IPS-18c (cell line): Measurements from ENCODE around the gene CRB2.

Experiments
- H3K4me3 ChIP-seq: 2 replicates; pipeline ENCODE4 v1.7.0; 2013; ENCODE audit warnings: low read depth, mild to moderate bottlenecking, low read length, moderate library complexity; ENCODE audit not compliant: insufficient read depth
- H3K9me3 ChIP-seq: one replicate; pipeline ENCODE4 v1.6.1; 2013; ENCODE audit warnings: mild to moderate bottlenecking, low read length, moderate library complexity; ENCODE audit not compliant: control insufficient read depth, insufficient read depth

The CRB2 gene

GRCh38 chr9:123342247-123342646, 13.8 kb upstream of the CRB2 start:
- Histone ChIP-seq H3K4me3 (no peak overlapping the region), H3K9me3 (no peaks in the 10 kb centered on the region)

DNA sequence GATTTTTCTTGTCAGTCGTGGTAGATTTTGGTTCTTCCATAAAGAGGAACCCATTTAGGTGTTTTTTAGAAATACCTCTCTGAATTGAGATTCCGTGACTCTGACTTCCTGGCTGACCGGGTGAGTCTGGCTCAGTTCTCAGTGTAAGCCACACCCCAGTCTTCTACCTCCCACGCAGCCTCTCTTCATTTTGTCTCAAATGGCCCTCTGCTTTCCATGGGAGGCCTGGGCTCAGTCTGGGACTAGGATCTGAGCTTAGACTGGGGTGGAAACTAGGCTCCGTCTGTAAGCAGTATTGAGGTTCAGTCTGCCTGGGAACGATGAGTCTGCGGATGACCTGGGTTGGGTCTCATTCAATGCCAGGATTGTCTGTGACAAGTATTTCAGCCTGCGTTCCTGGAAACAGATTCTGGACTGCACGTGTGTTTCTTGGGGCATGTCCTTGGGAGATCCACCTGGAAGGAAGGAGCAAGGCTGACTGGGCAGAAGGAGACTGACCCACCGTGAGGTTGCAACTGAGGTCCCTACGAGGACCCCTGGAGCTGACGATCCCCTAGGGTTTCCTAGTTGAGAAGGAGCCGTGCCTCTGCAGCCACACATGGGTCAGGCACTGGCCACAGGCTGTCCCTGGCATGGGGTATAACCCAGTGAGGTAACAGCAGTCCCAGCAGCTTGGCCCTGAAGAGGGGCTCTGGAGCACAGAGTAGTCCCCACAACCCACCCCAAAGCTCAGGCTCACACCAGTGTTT, 12.4 kb upstream of the CRB2 start:
- Histone ChIP-seq H3K9me3 (no peaks in the 10 kb centered on the region), H3K4me3 (no peak overlapping the region)

- Histone ChIP-seq H3K9me3 (no peaks in the 10 kb centered on the region), H3K4me3 (no peak overlapping the region)
Observed at GRCh38 chr9:123344192-123344949, 11.6 kb upstream of the CRB2 start.

GRCh38 chr9:123345567-123345955, 10.4 kb upstream of the CRB2 start:
- H3K4me3 ChIP-seq = no peak overlapping the region
- no peaks in the 10 kb centered on the region for H3K9me3 ChIP-seq

DNA sequence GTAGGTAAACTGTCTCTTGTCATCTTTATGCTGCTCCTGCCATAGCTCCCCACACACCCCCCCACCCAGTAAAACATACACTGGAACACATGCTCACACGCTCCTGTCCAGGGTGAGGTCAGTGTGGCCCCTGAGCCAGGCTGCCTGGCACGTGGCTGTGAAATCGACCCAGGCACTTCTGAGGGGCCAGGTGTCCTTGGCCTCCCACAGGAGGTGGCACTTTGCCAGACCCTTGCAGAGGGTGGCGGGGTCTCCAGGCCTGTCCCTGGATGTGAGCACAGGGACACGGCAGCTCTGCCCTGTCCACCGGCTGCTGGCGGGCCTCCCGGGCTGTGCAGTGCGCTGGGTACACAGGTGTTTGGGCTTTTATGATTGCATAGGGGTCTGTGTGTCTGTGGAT, 10.0 kb upstream of the CRB2 start:
- Histone ChIP-seq H3K9me3 (no peaks in the 10 kb centered on the region), H3K4me3 (no peak overlapping the region)

DNA sequence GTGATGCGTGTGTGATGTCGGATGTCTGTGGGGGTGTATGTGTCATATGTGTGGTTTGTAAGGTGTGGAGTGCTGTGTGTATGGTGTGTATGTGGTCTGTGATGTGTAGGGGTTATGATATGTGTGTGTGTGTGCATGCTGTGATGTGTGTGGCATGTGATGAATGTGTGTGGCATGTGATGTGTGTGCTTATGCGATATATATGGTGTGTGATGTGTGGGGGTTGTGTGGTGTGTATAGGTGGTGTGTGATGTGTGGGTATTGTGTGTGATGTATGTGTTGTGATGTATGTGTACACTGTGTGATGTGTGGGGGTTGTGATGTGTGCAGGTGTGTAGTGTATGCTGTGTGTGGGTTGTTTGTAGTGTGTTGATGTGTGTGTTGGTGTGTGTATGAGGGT, 9.2 kb upstream of the CRB2 start:
- no peak overlapping the region for H3K4me3 ChIP-seq

GRCh38 chr9:123347289-123348060, 8.5 kb upstream of the CRB2 start:
- Histone ChIP-seq H3K9me3 (no peaks in the 10 kb centered on the region), H3K4me3 (no peak overlapping the region)

More for the DNA sequence above, 9.2 kb upstream of the CRB2 start:
- H3K9me3 ChIP-seq = no peaks in the 10 kb centered on the region

- Histone ChIP-seq H3K9me3 (no peaks in the 10 kb centered on the region), H3K4me3 (no peak overlapping the region)
Observed at GRCh38 chr9:123348317-123348992, 7.5 kb upstream of the CRB2 start.

DNA sequence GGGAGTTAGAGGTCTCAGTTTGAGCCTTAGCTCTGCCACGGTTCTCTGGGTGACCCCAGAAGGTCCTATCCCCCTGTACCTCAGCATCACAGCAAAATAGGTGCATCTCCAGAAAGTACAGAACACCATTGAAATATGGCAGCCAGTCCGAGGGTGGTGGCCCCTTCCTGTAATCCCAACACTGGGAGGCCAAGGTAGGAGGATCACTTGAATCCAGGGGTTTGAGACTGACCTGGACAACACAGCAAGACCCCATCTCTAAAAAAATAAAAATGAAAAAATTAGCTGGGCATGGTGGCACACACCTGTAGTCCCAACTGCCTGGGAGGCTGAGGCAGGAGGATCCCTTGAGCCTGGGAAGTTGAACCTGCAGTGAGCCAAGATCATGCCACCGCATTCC, 7.0 kb upstream of the CRB2 start:
- Histone ChIP-seq H3K9me3 (no peaks in the 10 kb centered on the region), H3K4me3 (no peak overlapping the region)

DNA sequence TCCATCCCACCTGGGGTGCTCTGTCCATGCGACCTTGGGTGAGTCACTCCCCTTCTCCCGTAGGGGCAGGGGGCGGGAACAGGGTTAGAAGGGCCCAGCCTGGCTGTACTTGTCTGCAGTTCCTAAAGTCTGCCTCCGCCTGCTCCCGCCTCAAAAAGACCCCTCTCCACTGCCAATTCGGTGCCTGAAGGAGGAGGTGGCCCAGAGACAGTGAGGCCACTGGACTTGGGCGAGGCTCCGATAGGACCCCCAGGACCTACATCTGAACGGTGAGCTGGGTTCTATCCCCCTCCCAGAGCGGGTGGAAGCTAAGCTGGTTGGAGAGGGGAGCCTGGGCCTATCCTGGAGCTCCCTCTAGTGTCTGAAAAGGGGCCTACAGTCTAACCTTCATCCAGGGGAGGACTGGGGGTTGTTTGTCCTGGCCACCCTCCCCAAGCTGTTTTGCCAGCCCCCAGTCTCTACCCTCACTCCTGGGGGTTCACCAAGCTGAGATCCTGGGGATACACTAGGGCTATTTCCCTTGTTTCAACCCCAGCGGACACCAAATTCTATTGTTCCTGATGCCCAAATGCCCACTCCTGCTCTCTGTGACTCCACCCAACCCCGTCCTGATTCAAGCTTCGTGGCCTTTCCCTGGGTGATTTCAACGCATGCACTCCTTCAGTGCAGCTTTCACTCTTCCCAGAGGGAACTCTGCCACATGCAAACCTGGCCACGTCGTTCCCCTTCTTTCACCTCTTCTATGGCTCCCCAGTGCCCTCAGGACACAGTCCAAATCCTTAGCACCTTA, 6.1 kb upstream of the CRB2 start:
- H3K9me3 ChIP-seq = no peaks in the 10 kb centered on the region
- no peak overlapping the region for H3K4me3 ChIP-seq

GRCh38 chr9:123350590-123351310, 5.2 kb upstream of the CRB2 start:
- H3K4me3 ChIP-seq = no peak overlapping the region
- no peaks in the 10 kb centered on the region for H3K9me3 ChIP-seq

DNA sequence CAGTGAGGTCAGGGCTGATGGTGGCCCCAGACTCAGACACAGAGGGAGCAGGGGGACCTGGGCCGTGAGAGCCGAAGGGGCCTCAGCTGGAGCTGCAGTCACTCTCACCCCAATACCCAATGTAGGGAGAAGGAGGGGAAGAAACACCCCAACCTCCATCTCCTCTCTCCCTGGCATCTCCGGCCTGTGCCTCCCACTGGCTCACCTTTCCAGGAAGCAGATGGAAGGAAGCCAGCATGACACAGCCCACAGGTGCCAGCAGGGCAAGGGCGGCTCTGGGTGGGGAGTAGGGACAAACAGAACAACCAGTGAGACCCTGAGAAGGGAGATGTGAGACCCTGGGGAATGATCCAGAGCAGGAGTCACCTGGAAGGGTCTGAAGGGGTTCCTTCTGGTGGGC, 3.0 kb upstream of the CRB2 start:
- no peak overlapping the region for H3K4me3 ChIP-seq

GRCh38 chr9:123353984-123354591, 1.9 kb upstream of the CRB2 start:
- H3K9me3 ChIP-seq = no peaks in the 10 kb centered on the region
- H3K4me3 ChIP-seq = no peak overlapping the region

More for the DNA sequence above, 3.0 kb upstream of the CRB2 start:
- H3K9me3 ChIP-seq = no peaks in the 10 kb centered on the region

GRCh38 chr9:123354806-123355508, 1.0 kb upstream of the CRB2 start:
- H3K9me3 ChIP-seq = no peaks in the 10 kb centered on the region
- H3K4me3 ChIP-seq = no peak overlapping the region; the same call in none of the 2 replicates
